Psoas muscle (tissue), 8 donors: Measurements from ENCODE around the gene IGFBP1. TPM values are rescaled to one million over a fixed set of nuclear protein-coding genes. Genes with fewer than 3 reads are reported as not detected.

Experiments
- ATAC-seq, 4 donors: fragments of 200-7000 bp; cut with Tn5 transposase; one replicate each; pipeline ENCODE4 v1.9.1; 2020; ENCODE audit warnings: moderate library complexity in 3 of 4, mild to moderate bottlenecking in 2 of 4
- DNase-seq, 2 donors: peaks; one replicate each; pipeline ENCODE4 v3.0.0-alpha.2; 2020
- H3K27ac ChIP-seq: fragments of 200-600 bp; one replicate; pipeline ENCODE4 v1.8.0; 2022
- H3K27me3 ChIP-seq, 3 donors: fragments of 200-600 bp in 1 of 3; one replicate each; pipeline versions ENCODE4 v1.6.1 to v1.8.0; 2013 to 2022; ENCODE audit warnings: low read length in 2 of 3, mild to moderate bottlenecking in 2 of 3, moderate library complexity in 1 of 3; ENCODE audit not compliant: insufficient read depth in 3 of 3
- H3K36me3 ChIP-seq, 2 donors: fragments of 200-600 bp in 1 of 2; one replicate each; pipeline versions ENCODE4 v1.6.1 to v1.8.0; 2013 to 2022; ENCODE audit warnings: low read depth in 1 of 2, mild to moderate bottlenecking in 1 of 2, moderate library complexity in 1 of 2; ENCODE audit not compliant: insufficient read depth in 1 of 2
- H3K4me1 ChIP-seq: fragments of 200-600 bp; one replicate; pipeline ENCODE4 v1.8.0; 2022
- H3K4me3 ChIP-seq: fragments of 200-600 bp; one replicate; pipeline ENCODE4 v1.8.0; 2022; ENCODE audit warnings: mild to moderate bottlenecking
- H3K9me3 ChIP-seq: fragments of 200-600 bp; one replicate; pipeline ENCODE4 v1.8.0; 2022
- CTCF ChIP-seq: fragments of 200-600 bp; IDR thresholded peaks from one replicate; pipeline ENCODE4 v1.8.0; 2022; ENCODE audit warnings: antibody characterized with exemption
- WGBS, 3 donors: extraction: QIAGEN DNeasy Blood & Tissue Kit; methylation state at CpG; one replicate each; pipeline versions ENCODE4 v1.1.6 to v1.1.7; 2013; 5-methylcytosine and 5-hydroxymethylcytosine counted together
- intact Hi-C, 2 donors: fragments of 100-400 bp; cut with DNase I; formaldehyde crosslinking; loops; one replicate each; pipeline versions ENCODE4 v1.11.0 to v1.14.2; 2022
- polyA plus RNA-seq, 3 donors: library from polyadenylated mRNA; stranded (reverse); fragments of 200-250 nt; gene quantifications; one replicate each; pipeline ENCODE4 v1.2.3, GENCODE V29; 2013
- total RNA-seq, 4 donors: library from RNA; stranded (reverse); fragmentation: NEBNext Ultra II Directional in 2 of 4; extraction: Animal tissue kit (Norgen Biotek cat#: 25700) in 2 of 4; gene quantifications; one replicate each; pipeline versions ENCODE4 v1.2.1 to v1.2.4, GENCODE V29; 2021 to 2023
- donor health status: healthy with polysubstance abuse.
- donor health status: DM: no; HTN: no; CAD: no; lungs with moderate emphysema.
- donor health status: Bipolar disorder and iron deficiency.
- donor health status: healthy.
- donor health status: DM: yes; HTN: yes; CAD: no.
- donor health status: DM: no; HTN: no; CAD: no.
- donor health status: DM: no; HTN: no; CAD: no.
- donor health status: DM: yes; HTN: yes; CAD: no.

IGFBP1 gene
- total and polyA plus RNA-seq, 7 donors: not detected

- Histone ChIP-seq H3K9me3 (no peaks in the 10 kb centered on the region), H3K4me1 (no peaks in the 10 kb centered on the region), H3K27me3 (peaks cover 0 to 2% (median 0%) of the 10 kb centered on the region in 3 donors), H3K4me3 (no peak overlapping the region), H3K27ac (no peak overlapping the region), H3K36me3 (no peaks in the 10 kb centered on the region)
- intact Hi-C loops: no loop called here
- DNase-seq (no peak), ATAC-seq (no peak)
- 87 to 96% (median 89%) methylated on average over 1 of the region's 1 CpG for whole genome bisulfite sequencing, 3 donors
- TF ChIP-seq CTCF: no peak
Measured at GRCh38 chr7:45901566-45901965, 13.3 kb downstream of the IGFBP1 start.

- intact Hi-C loops: no loop called here
Measured at GRCh38 chr7:45902820-45903219, 14.5 kb downstream of the IGFBP1 start.

GRCh38 chr7:45909561-45909960, 21.3 kb downstream of the IGFBP1 start:
- Histone ChIP-seq H3K4me1 (no peaks in the 10 kb centered on the region), H3K27ac (no peak overlapping the region), H3K4me3 (no peak overlapping the region), H3K27me3 (peaks cover 0 to 1% (median 0%) of the 10 kb centered on the region in 3 donors), H3K36me3 (no peaks in the 10 kb centered on the region), H3K9me3 (no peaks in the 10 kb centered on the region)
- ATAC-seq: no peak
- no peak for DNase-seq
- TF ChIP-seq CTCF: no peak
- intact Hi-C loops: no loop called here

More at GRCh38 chr7:45902820-45903219, 14.5 kb downstream of the IGFBP1 start:
- 94 to 100% (median 95%) methylated on average over 1 of the region's 1 CpG for WGBS, 3 donors
- Histone ChIP-seq H3K27me3 (peaks cover 0 to 2% (median 0%) of the 10 kb centered on the region in 3 donors), H3K36me3 (no peaks in the 10 kb centered on the region), H3K4me3 (no peak overlapping the region), H3K9me3 (no peaks in the 10 kb centered on the region), H3K27ac (no peak overlapping the region), H3K4me1 (no peaks in the 10 kb centered on the region)
- no peak for TF ChIP-seq CTCF
- ATAC-seq (no peak), DNase-seq (no peak)

GRCh38 chr7:45910855-45911254, 22.6 kb downstream of the IGFBP1 start:
- TF ChIP-seq CTCF: no peak
- WGBS, 3 donors: 94 to 95% (median 94%) methylated on average over 3 of the region's 3 CpGs
- Histone ChIP-seq H3K36me3 (no peaks in the 10 kb centered on the region), H3K27ac (no peak overlapping the region), H3K27me3 (peaks cover 0 to 1% (median 0%) of the 10 kb centered on the region in 3 donors), H3K4me3 (no peak overlapping the region), H3K4me1 (no peaks in the 10 kb centered on the region), H3K9me3 (no peaks in the 10 kb centered on the region)
- intact Hi-C loops: loop anchor here in 1 of 2 donors (10.0 kb wide), 1 partner anchor 444 kb away; no protein-coding TSS in a partner anchor
- ATAC-seq (no peak), DNase-seq (no peak)

- no peak for ATAC-seq
Measured at GRCh38 chr7:45911311-45911710, 23.0 kb downstream of the IGFBP1 start.

More at GRCh38 chr7:45911311-45911710, 23.0 kb downstream of the IGFBP1 start:
- Histone ChIP-seq H3K4me1 (no peaks in the 10 kb centered on the region), H3K27me3 (peaks cover 0 to 1% (median 0%) of the 10 kb centered on the region in 3 donors), H3K27ac (no peak overlapping the region), H3K36me3 (no peaks in the 10 kb centered on the region), H3K9me3 (no peaks in the 10 kb centered on the region), H3K4me3 (no peak overlapping the region)
- TF ChIP-seq CTCF: no peak
- intact Hi-C loops: loop anchor here in 1 of 2 donors (10.0 kb wide), 1 partner anchor 443 kb away; no protein-coding TSS in a partner anchor
- no peak for DNase-seq
- WGBS, 3 donors: 86 to 88% (median 87%) methylated on average over 9 of the region's 9 CpGs
